HepG2 (cell line): Measurements from ENCODE around the gene ACSM6. TPM values are rescaled to one million over a fixed set of nuclear protein-coding genes. Genes with fewer than 3 reads are reported as not detected.

Source experiments
- ATAC-seq: fragments of 200-7000 bp; cut with Tn5 transposase; 3 replicates; pipeline ENCODE4 v1.9.1; 2020; ENCODE audit warnings: mild to moderate bottlenecking, moderate library complexity
- BruUV-seq: library from RNA; stranded (reverse); fragments of 400-500 nt; replicated peaks from 2 replicates; lab custom pipeline; 2021; lab: Mats Ljungman, UMichigan
- CTCF ChIA-PET: fragments of 300-600 bp; formaldehyde crosslinking; extraction: SDS; loops from one replicate; lab custom pipeline; 2021; ENCODE audit warnings: low total read pairs, inconsistent platforms, low intra/inter-chr PET ratio; lab: Yijun Ruan, JAX
- POLR2A ChIA-PET: fragments of 350-600 bp; sonication (Branson Sonifier 250); formaldehyde crosslinking; loops from one replicate; lab custom pipeline; 2020; ENCODE audit warnings: antibody characterized with exemption, inconsistent platforms; lab: Yijun Ruan, JAX
- DNase-seq: peaks from one replicate; pipeline ENCODE4 v3.0.0-alpha.2; 2015; ENCODE audit warnings: low spot score
- FAIRE-seq: peaks from 3 replicates; lab custom pipeline; 2011; peaks lifted over from hg19 to GRCh38; lab: Jason Lieb, UNC
- H2AFZ ChIP-seq: one replicate; pipeline ENCODE4 v1.6.1; 2011; ENCODE audit warnings: low read length, inconsistent platforms
- H3K27ac ChIP-seq: fragments of 300-600 bp; 3 replicates; pipeline ENCODE4 v1.8.0; 2011; ENCODE audit warnings: mixed run types, mild to moderate bottlenecking, mixed read lengths, low read length, inconsistent platforms; ENCODE audit not compliant: insufficient read depth; ENCODE audit errors: extremely low read length
- H3K27me3 ChIP-seq, 2 experiments: fragments of 200-600 bp in 1 of 2; 2 replicates in 1 of 2; 3 replicates in 1 of 2; pipeline versions ENCODE4 v1.6.0 to v1.8.0; 2011; ENCODE audit warnings: low read length in 2 of 2, mild to moderate bottlenecking in 2 of 2, moderate library complexity in 2 of 2, inconsistent platforms in 1 of 2; ENCODE audit not compliant: insufficient read depth in 2 of 2, control insufficient read depth in 1 of 2
- H3K36me3 ChIP-seq, 2 experiments: fragments of 200-600 bp in 1 of 2; replicated peaks in 1 of 2; 2 replicates in 1 of 2; 3 replicates in 1 of 2; pipeline versions ENCODE4 v1.5.1 to v1.8.0; 2011; ENCODE audit warnings: low read length in 2 of 2, inconsistent platforms in 1 of 2; ENCODE audit not compliant: insufficient read depth in 2 of 2, control insufficient read depth in 1 of 2
- H3K4me1 ChIP-seq: 2 replicates; pipeline ENCODE4 v1.5.1; 2012; ENCODE audit warnings: low read length, inconsistent platforms; ENCODE audit not compliant: insufficient read depth
- H3K4me2 ChIP-seq: 2 replicates; pipeline ENCODE4 v1.6.0; 2011; ENCODE audit warnings: low read depth, low read length, inconsistent platforms
- H3K4me3 ChIP-seq, 3 experiments: fragments of 200-600 bp in 1 of 3; sonication (generic), shearing (Covaris generic) in 1 of 3; replicated peaks in 1 of 3; 2 replicates each; pipeline ENCODE4 v1.5.1; 2011 to 2016; ENCODE audit warnings: low read length in 3 of 3, inconsistent platforms in 2 of 3, low read depth in 2 of 3, mild to moderate bottlenecking in 2 of 3, control low read depth in 1 of 3, mixed read lengths in 1 of 3; ENCODE audit not compliant: insufficient read depth in 1 of 3
- H3K79me2 ChIP-seq: one replicate; pipeline ENCODE4 v1.6.1; 2011; ENCODE audit warnings: low read length, inconsistent platforms; ENCODE audit not compliant: insufficient read depth
- H3K9ac ChIP-seq: 2 replicates; pipeline ENCODE4 v1.6.0; 2011; ENCODE audit warnings: mild to moderate bottlenecking, low read depth, low read length, inconsistent platforms; ENCODE audit not compliant: insufficient read depth
- H3K9me3 ChIP-seq: 2 replicates; pipeline ENCODE4 v1.5.1; 2012; ENCODE audit warnings: mild to moderate bottlenecking, low read length
- H4K20me1 ChIP-seq: 2 replicates; pipeline ENCODE4 v1.6.0; 2011; ENCODE audit warnings: inconsistent platforms, mild to moderate bottlenecking, low read length, moderate library complexity; ENCODE audit not compliant: insufficient read depth
- HNRNPL ChIP-seq: fragments of 200-400 bp; formaldehyde crosslinking; IDR thresholded peaks from 2 replicates; pipeline ENCODE4 v1.6.1; 2017; ENCODE audit warnings: mild to moderate bottlenecking, low read depth, low read length
- KLF13 ChIP-seq: sonication (generic); formaldehyde crosslinking; IDR thresholded peaks from 2 replicates; pipeline ENCODE4 v1.4.0; 2020; ENCODE audit warnings: mild to moderate bottlenecking, missing genetic modification reagents
- RFX5 ChIP-seq: IDR thresholded peaks from 2 replicates; pipeline ENCODE4 v1.6.1; 2011; ENCODE audit warnings: low read depth, low read length, improper control_type of control experiment
- SRSF9 ChIP-seq: fragments of 200-400 bp; formaldehyde crosslinking; IDR thresholded peaks from 2 replicates; pipeline ENCODE4 v1.6.1; 2018; ENCODE audit warnings: borderline replicate concordance, mild to moderate bottlenecking, low read depth, low read length; ENCODE audit not compliant: insufficient read depth, poor library complexity, severe bottlenecking
- ZEB1 ChIP-seq: IDR thresholded peaks from 2 replicates; pipeline ENCODE4 v1.6.1; 2012; ENCODE audit warnings: mild to moderate bottlenecking, low read depth, inconsistent platforms; ENCODE audit not compliant: insufficient replicate concordance
- ZFP36L1 ChIP-seq: sonication (generic); formaldehyde crosslinking; IDR thresholded peaks from 2 replicates; pipeline ENCODE4 v1.8.0; 2022; ENCODE audit warnings: mild to moderate bottlenecking, missing genetic modification reagents, moderate library complexity
- ZNF3 ChIP-seq: IDR thresholded peaks from 2 replicates; pipeline ENCODE4 v1.7.0; 2017; ENCODE audit warnings: inconsistent platforms
- ZNF746 ChIP-seq: sonication (generic); formaldehyde crosslinking; IDR thresholded peaks from 2 replicates; pipeline ENCODE4 v1.8.0; 2022; ENCODE audit warnings: mild to moderate bottlenecking, missing genetic modification reagents
- ZNF792 ChIP-seq: IDR thresholded peaks from 2 replicates; pipeline ENCODE4 v1.6.1; 2016
- WGBS: methylation state at CpG from one replicate; pipeline ENCODE4 v1.1.6; 2017; ENCODE audit warnings: low lambda C conversion rate; 5-methylcytosine and 5-hydroxymethylcytosine counted together
- in situ Hi-C: cut with HindIII; loops from 2 replicates; pipeline ENCODE4 v1.10.0; 2017; ENCODE audit warnings: low pct_unique_long_range_greater_than_20kb; ENCODE audit not compliant: extremely low pct_ligation_motif_present
- intact Hi-C: fragments of 100-400 bp; cut with micrococcal nuclease; formaldehyde crosslinking; loops from one replicate; pipeline ENCODE4 v1.10.0; 2022; ENCODE audit not compliant: unreplicated experiment
- polyA plus RNA-seq, 8 experiments: library from polyadenylated mRNA; depleted of rRNA in 3 of 8; stranded (reverse) in 7 of 8; unstranded in 1 of 8; fragments of >200 nt; fragmentation: Illumina TruSeq in 4 of 8; extraction: Trizol in 4 of 8; gene quantifications; 2 replicates each; pipeline versions ENCODE4 v1.2.1 to v1.2.3, GENCODE V29; 2011 to 2016; ENCODE audit warnings: low read depth in 4 of 8, missing spikeins in 1 of 8, mixed read lengths in 1 of 8; ENCODE audit not compliant: insufficient read depth in 1 of 8
- total RNA-seq, 5 experiments: library from RNA; depleted of rRNA; stranded (reverse); fragments of >200 nt; fragmentation: Illumina TruSeq; extraction: Trizol; gene quantifications; 2 replicates each; pipeline ENCODE4 v1.2.3, GENCODE V29; 2016; ENCODE audit warnings: low read depth in 1 of 5

ACSM6 gene
- total and polyA plus RNA-seq, 2 of the 13 experiments (the other 11 are each of a cell fraction or from before 2014, with no cell fraction given) = not detected

DNA sequence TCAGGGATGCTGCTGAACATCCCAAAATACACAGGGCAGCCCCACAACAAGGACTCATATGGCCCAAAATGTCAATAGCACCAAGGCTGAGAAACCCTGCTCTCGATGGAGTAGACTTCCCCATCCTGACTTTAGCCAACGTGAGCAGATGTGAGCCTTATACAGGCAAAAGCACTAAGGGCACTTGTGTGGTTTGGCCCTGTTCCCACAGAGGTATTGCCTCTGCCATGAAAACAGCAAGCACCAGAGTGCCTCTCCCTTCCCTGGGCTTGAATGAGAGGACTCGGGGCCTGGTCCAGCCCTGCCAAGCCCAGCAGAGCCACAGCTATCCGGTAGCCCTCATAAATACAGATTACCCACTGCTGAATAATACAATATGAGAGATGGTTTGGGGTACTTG, 47.5 kb downstream of the ACSM6 start:
- no peak overlapping the region for H3K4me3 ChIP-seq
- TF ChIP-seq SRSF9 (no peak), KLF13 (CRISPR knock-in tag) (no peak), ZNF746 (CRISPR knock-in tag) (no peak), ZNF792 (CRISPR knock-in tag) (no peak), RFX5 (no peak), ZEB1 (no peak), ZNF3 (CRISPR knock-in tag) (no peak), ZFP36L1 (CRISPR knock-in tag) (no peak), HNRNPL (no peak)
- no TSS peak for BruUV-seq
- H2AFZ ChIP-seq = no peak overlapping the region
- 93% methylated on average over 3 of the region's 4 CpGs for WGBS
- intact Hi-C loops (no loop called here), in situ Hi-C loops (loop anchor here (5.0 to 25.0 kb wide), 2 partner anchors 109 to 604 kb away; no protein-coding TSS in a partner anchor)
- no peak overlapping the region for H3K9ac ChIP-seq
- H3K79me2 ChIP-seq = no peaks in the 10 kb centered on the region
- H3K27ac ChIP-seq = no peak overlapping the region
- H3K9me3 ChIP-seq = no peaks in the 10 kb centered on the region
- FAIRE-seq (no peak), DNase-seq (no peak), ATAC-seq (no peak)
- no peaks in the 10 kb centered on the region for H3K27me3 ChIP-seq
- H3K36me3 ChIP-seq = peaks cover 42 to 82% of the 10 kb centered on the region in 2 experiments
- CTCF ChIA-PET = no interaction called here
- H3K4me1 ChIP-seq = 0 out of 2 replicates have a peak, but pooled peaks cover 2% of the 10 kb centered on the region
- POLR2A ChIA-PET = no interaction called here
- H4K20me1 ChIP-seq = no peaks in the 10 kb centered on the region
- H3K4me2 ChIP-seq = no peak overlapping the region
